NCI-H524 treated with DMSO at 0.1 percent for 48 hours (cell line): ENCODE data around the gene TSR3.
"Not testable (repeated sequence)": the region's sequence is repeated elsewhere in the genome, so short reads cannot be mapped to it uniquely, and the experiment has no call there.

Experiments used
- DNase-seq: peaks from one replicate; lab custom pipeline; 2025; lab: John Stamatoyannopoulos, UW

Gene TSR3

DNA sequence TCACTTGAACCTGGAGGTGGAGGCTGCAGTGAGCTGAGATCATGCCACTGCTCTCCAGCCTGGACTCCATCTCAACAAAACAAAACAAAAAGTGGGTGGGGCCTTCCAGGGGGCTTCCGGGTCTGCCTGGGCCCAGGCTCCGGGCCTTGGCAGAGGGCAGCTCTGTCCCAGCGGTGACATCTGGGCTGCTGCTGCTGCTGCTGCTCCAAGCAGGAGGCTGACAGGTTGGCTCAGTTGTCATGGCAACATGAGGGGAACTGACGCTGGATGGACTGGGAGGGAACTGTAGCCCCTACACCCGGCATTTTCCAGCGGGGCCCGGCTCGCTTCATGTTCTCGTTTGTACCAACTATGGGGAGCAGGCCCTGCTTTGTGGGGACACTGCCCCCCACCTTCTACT is 14.2 kb downstream of the TSR3 start:
- no peak for DNase-seq

- no peak for DNase-seq
Measured at GRCh38 chr16:1336619-1337018, 15.1 kb downstream of the TSR3 start.

- DNase-seq: no peak
Measured at GRCh38 chr16:1335996-1336395, 15.7 kb downstream of the TSR3 start.

- no peak for DNase-seq
Measured at GRCh38 chr16:1335211-1335971, 16.3 kb downstream of the TSR3 start.

DNA sequence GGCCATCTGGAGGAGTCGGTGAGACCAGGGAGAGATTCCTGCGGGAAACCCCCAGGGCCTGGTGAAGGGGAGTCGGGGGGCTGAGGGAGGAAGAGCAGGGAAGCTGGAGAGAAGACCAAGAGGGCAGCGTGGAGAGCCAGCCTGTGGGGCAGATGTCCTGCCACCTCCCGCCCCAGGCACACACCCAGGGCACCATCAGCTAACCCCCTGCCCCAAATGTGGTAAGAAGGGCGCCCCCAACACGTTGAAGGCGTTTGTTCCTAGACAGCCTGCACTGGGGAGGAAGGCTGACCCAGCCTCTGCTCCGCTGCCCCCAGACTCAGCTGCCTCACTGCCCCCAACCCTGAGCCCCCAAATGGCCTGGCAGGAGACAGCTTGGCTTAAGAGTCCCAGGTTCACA is 16.9 kb downstream of the TSR3 start:
- DNase-seq: no peak

DNA sequence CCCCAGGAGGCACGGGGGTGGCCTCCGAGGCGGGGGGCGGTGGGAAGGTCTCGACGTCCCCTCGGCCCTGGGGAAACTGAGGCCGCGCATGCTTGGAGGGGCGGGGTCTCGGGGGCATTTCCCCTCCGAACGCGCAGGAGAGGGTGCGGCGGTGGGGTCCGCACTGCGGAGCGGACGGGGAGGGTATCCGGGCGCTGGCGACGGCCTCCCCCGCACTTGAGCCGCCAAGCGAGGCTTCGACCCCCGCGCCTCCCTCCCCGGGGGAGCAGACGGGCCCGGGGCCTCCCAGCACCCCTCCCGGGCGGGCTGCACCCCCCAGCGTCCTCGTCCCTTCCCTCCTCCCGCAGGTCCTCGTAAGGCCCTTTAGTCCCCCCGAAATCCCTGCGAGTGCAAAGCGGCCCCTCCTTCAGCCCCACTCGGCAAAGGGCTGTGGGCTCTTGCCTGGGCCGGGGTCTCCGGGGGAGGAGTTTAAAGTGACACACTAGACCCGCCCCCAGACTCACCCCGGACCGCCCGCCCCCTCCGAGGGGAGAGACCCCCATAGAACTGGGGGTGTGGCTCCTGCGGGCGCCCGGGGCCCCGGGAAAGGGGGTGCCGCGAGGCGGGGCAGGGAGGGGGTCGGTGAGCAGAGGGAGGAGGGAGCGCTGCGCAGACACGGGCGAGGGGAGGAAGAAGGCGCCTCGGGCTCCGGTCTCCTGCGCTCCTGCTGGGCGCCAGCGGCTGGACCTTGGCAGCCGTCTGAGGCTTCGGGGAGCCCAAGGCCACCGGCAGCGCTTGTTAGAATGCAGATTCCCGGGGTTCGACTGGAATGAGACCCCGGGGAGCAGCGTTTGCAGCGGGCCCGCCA is 17.6 kb downstream of the TSR3 start:
- no peak for DNase-seq

DNA sequence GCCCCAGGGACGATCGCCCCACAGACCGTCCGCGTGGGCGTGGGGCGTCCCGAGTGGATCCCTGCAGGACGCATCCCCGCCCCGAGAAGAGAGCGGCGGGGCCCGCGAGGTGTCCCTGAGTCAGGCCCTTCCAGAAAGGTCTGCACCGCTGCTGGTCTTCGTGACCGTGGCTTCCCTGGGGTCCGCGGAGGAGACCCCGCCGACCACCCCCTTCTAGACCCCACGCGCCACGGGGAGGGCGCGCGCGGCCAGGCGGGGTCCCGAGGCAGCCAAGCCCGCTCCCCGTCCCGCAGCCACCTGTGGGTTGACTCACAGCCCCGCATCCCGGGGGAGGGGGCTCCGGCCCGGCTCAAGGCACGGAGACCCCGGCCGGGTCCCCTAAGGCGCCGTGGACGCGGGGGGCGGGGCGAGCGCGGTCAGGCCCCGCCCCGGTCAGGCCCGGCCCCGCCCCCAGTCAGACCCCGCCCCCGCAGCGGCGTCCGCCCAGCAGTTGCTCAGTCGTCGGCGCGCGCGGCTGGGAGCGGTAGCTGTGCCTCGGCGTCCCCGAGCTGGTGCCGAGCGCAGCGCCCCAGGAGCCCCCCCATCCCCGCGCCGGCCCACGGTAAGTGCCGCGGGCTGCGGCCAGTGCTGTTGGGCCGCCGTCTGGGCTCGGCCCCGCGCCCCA is 18.4 kb downstream of the TSR3 start, which contains the start of gene BAIAP3:
Gene BAIAP3, plus strand, starts transcription at position 497 of the 664 bp plus-strand sequence. CDS start 4,905 bp downstream, outside the sequence.
- no peak for DNase-seq

DNA sequence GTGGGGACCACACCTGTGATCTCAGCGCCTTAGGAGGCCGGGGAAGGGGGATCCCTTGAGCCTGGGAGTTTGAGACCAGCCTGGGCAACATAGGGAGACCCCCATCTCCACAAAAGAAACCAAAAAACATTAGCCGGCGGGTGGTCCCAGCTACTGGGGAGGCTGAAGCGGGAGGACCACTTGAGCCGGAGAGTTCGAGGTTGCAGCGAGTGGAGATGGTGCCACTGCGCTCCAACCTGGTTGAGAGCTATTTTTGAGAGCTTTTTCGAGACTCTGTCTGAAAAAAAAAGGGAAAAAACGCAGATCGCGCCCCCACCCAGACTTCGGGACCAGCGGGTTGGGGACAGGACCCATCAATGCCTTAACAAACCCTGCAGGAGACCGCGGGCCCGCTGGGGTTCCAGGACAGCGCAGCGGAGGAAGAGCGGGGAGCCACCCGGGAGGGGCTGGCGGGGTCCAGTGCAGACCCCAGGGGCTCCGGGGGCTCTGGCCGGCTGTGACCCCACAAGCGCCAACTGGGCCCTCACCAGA is 19.0 kb downstream of the TSR3 start:
- DNase-seq: no peak

GRCh38 chr16:1331712-1332617 is 19.7 kb downstream of the TSR3 start:
- no peak for DNase-seq

- no peak for DNase-seq
Measured at GRCh38 chr16:1330931-1331711, 20.6 kb downstream of the TSR3 start.

- no peak for DNase-seq
Measured at GRCh38 chr16:1330260-1330914, 21.3 kb downstream of the TSR3 start.

- DNase-seq: not testable (repeated sequence)
Measured at GRCh38 chr16:1328961-1329360, 22.7 kb downstream of the TSR3 start.

GRCh38 chr16:1328136-1328535 is 23.5 kb downstream of the TSR3 start:
- not testable (repeated sequence) for DNase-seq

DNA sequence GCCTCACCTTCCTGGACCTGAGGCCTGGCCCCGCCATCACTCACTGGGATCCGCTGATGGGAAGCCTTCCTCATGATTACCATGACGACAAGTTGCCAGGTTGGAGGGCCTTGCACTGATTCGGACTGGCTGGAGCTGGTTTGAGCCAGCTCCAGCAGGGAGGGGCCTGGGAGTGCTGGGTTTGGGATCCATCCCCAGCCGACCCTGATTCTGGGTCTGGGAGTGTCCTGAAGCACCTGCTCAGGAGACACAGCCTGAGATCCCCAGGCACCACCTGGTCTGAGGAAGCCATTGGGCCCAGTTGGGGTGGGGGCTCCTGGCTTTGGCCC is 24.1 kb downstream of the TSR3 start:
- no peak for DNase-seq

- no peak for DNase-seq
Measured at GRCh38 chr16:1326946-1327618, 24.6 kb downstream of the TSR3 start.

DNA sequence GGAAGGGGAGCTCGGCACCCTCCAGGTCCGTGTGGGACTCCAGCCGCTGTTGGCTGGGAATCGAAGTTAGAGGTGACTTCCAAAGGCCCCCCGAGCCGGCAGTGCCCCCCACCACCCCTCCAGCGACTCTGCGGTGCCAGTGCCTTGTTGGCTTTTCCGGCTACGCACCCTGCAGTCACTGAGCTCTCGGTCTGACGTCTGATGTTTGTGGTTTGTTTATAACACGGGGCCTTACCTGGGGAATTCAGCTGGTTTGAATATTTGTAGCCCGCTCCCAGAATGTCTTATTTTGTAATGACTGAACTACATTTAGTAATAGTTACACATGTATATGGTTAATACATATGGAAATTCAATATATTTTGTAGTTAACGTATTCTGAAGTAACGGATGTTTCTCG is 25.3 kb downstream of the TSR3 start:
- no peak for DNase-seq

DNA sequence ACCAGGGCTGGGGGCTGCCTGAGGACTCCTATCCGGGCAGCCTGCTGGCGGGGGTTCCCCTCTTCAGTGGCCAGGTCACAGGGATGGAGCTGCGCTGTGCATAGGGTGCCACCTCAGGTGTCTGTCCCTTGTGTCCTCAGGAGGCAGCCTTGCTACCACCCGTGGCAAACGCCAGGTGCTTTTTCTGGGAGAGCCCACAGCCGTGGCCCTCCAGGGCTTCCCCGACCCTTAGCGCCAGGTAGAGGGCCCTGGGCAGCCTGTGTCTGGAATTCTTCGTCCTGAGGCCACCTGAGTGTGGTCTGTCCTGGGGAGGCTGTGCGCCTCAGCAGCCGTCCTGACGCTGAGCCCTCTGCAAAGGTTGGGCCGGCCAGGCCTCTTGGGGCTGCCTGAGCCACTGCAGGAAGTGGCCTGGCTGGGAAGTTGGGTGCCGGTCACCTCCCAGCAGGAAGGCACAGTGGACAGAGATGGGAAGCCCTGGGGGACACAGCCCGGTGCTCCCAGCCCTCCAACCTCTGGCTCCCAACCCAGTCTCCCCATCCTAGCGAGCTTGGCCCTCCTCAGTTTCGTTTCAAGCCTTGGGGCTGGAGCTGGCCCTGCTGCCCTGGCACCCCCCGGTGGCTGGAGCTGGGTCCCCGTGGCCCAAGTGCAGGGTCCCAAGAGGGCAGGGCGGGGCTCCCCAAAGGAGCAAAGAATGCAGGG is 25.9 kb downstream of the TSR3 start:
- DNase-seq: no peak

DNA sequence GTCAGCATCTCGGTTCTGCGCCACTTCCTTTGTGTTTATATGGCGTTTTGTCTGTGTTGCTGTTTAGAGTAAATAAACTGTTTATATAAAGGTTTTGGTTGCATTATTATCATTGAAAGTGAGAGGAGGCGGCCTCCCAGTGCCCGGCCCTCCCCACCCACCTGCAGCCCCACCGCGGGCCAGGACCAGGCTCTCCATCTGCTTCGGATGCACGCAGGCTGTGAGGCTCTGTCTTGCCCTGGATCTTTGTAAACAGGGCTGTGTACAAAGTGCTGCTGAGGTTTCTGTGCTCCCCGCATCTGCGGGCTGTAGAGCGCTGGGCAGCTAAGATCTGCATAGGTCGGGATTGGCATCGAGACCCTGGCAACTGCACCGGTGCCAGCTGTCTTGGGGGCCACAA is 26.4 kb downstream of the TSR3 start:
- DNase-seq: no peak

DNA sequence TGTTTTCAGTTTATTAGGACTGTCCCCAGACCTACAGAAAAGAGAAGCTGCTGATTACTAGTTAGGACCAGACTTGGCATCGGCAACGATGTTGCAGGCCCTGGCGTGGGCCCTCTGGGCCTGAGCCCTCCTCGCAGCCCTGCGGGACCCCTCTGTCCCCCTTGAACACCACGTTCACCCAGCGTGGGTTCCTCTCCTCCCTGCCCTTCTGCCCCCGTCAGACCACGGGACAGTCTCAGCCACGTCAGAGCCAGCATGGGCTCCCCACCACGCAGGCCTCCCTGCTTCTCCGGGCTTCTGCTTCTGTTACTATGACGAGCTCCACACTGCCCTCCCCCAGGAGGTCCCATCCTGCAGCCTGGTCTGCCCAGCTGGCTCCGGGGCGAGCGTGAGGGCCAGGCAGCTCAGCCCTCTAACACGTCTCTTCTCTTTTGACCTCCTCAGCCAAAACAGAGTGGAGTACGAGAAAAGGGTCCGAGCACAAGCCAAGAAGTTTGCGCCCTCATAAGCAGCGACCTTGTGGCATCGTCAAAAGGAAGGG is 27.3 kb downstream of the TSR3 start:
- DNase-seq: no peak
